ENCODE measurements around the gene CCDC85B. TPM values are rescaled to one million over a fixed set of nuclear protein-coding genes. Genes with fewer than 3 reads are reported as not detected.

Gene CCDC85B
- polyA plus RNA-seq, 4 donors = 6.5 to 32.5 (median 13.3) TPM

GRCh38 chr11:65916391-65916790 lies 25.9 kb downstream of the CCDC85B start:
- 59 to 72% (median 66%) methylated on average over 7 of the region's 7 CpGs for WGBS, 3 donors
- Histone ChIP-seq H3K27me3 (ENCODE audit: control insufficient read depth in 3 of 3, insufficient read depth in 3 of 3, low read length in 3 of 3) (peaks cover 0 to 3% (median 0%) of the 10 kb centered on the region in 3 donors), H3K27ac (ENCODE audit: low read depth in 1 of 3, low read length in 2 of 3) (peak overlapping the region in 1 of 3 donors; percentile 72), H3K9me3 (ENCODE audit: control insufficient read depth in 2 of 2, insufficient read depth in 1 of 2, low read depth in 1 of 2, low read length in 1 of 2) (no peaks in the 10 kb centered on the region), H3K4me1 (ENCODE audit: control insufficient read depth in 3 of 3, insufficient read depth in 2 of 3, low read depth in 1 of 3, low read length in 2 of 3) (peaks cover 3 to 24% (median 21%) of the 10 kb centered on the region in 3 donors), H3K4me3 (ENCODE audit: low read depth in 1 of 3, low read length in 3 of 3) (no peak overlapping the region), H3K36me3 (ENCODE audit: control insufficient read depth in 3 of 3, insufficient read depth in 2 of 3, low read depth in 1 of 3, low read length in 3 of 3) (peaks cover 0 to 28% (median 0%) of the 10 kb centered on the region in 3 donors)
- FAIRE-seq (no peak), DNase-seq (no peak)

GRCh38 chr11:65917077-65917433 lies 26.6 kb downstream of the CCDC85B start:
- H3K9me3 ChIP-seq (ENCODE audit: control insufficient read depth in 2 of 2, insufficient read depth in 1 of 2, low read depth in 1 of 2, low read length in 1 of 2) = no peaks in the 10 kb centered on the region
- H3K4me1 ChIP-seq (ENCODE audit: control insufficient read depth in 3 of 3, insufficient read depth in 2 of 3, low read depth in 1 of 3, low read length in 2 of 3) = peaks cover 3 to 22% (median 21%) of the 10 kb centered on the region in 3 donors
- FAIRE-seq (no peak), DNase-seq (no peak)
- no peak overlapping the region for H3K4me3 ChIP-seq (ENCODE audit: low read depth in 1 of 3, low read length in 3 of 3)
- peaks cover 0 to 34% (median 2%) of the 10 kb centered on the region in 3 donors for H3K36me3 ChIP-seq (ENCODE audit: control insufficient read depth in 3 of 3, insufficient read depth in 2 of 3, low read depth in 1 of 3, low read length in 3 of 3)
- H3K27me3 ChIP-seq (ENCODE audit: control insufficient read depth in 3 of 3, insufficient read depth in 3 of 3, low read length in 3 of 3) = no peaks in the 10 kb centered on the region
- WGBS, 3 donors = 94 to 98% (median 97%) methylated on average over 3 of the region's 3 CpGs
- peak overlapping the region in 1 of 3 donors; percentile 5 for H3K27ac ChIP-seq (ENCODE audit: low read depth in 1 of 3, low read length in 2 of 3)

- no peaks in the 10 kb centered on the region for H3K9me3 ChIP-seq (ENCODE audit: control insufficient read depth in 2 of 2, insufficient read depth in 1 of 2, low read depth in 1 of 2, low read length in 1 of 2)
- FAIRE-seq = no peak
- H3K27me3 ChIP-seq (ENCODE audit: control insufficient read depth in 3 of 3, insufficient read depth in 3 of 3, low read length in 3 of 3) = no peaks in the 10 kb centered on the region
- WGBS, 3 donors = 83 to 87% (median 83%) methylated on average over 32 to 35 of the region's 35 CpGs
- H3K27ac ChIP-seq (ENCODE audit: low read depth in 1 of 3, low read length in 2 of 3) = peak overlapping the region in 1 of 3 donors; percentile 89
- peaks cover 0 to 38% (median 3%) of the 10 kb centered on the region in 3 donors for H3K36me3 ChIP-seq (ENCODE audit: control insufficient read depth in 3 of 3, insufficient read depth in 2 of 3, low read depth in 1 of 3, low read length in 3 of 3)
- DNase-seq = no peak
- peaks cover 3 to 22% (median 21%) of the 10 kb centered on the region in 3 donors for H3K4me1 ChIP-seq (ENCODE audit: control insufficient read depth in 3 of 3, insufficient read depth in 2 of 3, low read depth in 1 of 3, low read length in 2 of 3)
- peak overlapping the region in 2 of 3 donors; percentile 82 to 97 for H3K4me3 ChIP-seq (ENCODE audit: low read depth in 1 of 3, low read length in 3 of 3)
Observed at GRCh38 chr11:65917434-65918210, 27.1 kb downstream of the CCDC85B start.

GRCh38 chr11:65918211-65919140 lies 28.0 kb downstream of the CCDC85B start, which contains the start of gene C11orf68:
TSS of gene C11orf68 (minus strand) at chr11:65919062. CDS start at chr11:65919031, 31 bp downstream.
- Histone ChIP-seq H3K27me3 (ENCODE audit: control insufficient read depth in 3 of 3, insufficient read depth in 3 of 3, low read length in 3 of 3) (no peaks in the 10 kb centered on the region), H3K4me1 (ENCODE audit: control insufficient read depth in 3 of 3, insufficient read depth in 2 of 3, low read depth in 1 of 3, low read length in 2 of 3) (peaks cover 3 to 22% (median 21%) of the 10 kb centered on the region in 3 donors), H3K9me3 (ENCODE audit: control insufficient read depth in 2 of 2, insufficient read depth in 1 of 2, low read depth in 1 of 2, low read length in 1 of 2) (no peaks in the 10 kb centered on the region), H3K4me3 (ENCODE audit: low read depth in 1 of 3, low read length in 3 of 3) (peak within 1 kb of the TSS; percentile 78 to 97 (median 90)), H3K27ac (ENCODE audit: low read depth in 1 of 3, low read length in 2 of 3) (peak within 1 kb of the TSS; percentile 53 to 89 (median 82)), H3K36me3 (ENCODE audit: control insufficient read depth in 3 of 3, insufficient read depth in 2 of 3, low read depth in 1 of 3, low read length in 3 of 3) (peaks cover 0 to 44% (median 3%) of the 10 kb centered on the region in 3 donors)
- 4 to 9% (median 5%) methylated on average over 28 to 77 of the region's 77 CpGs for WGBS, 3 donors
- FAIRE-seq (no peak), DNase-seq (peak in 1 of 2 donors; percentile 52)

GRCh38 chr11:65919141-65919572 lies 28.7 kb downstream of the CCDC85B start, which contains the start of gene DRAP1:
TSS of gene DRAP1 (plus strand) at chr11:65919426. CDS start at chr11:65919502, 76 bp downstream.
- 0 to 3% (median 1%) methylated on average over 21 to 59 of the region's 59 CpGs for WGBS, 3 donors
- FAIRE-seq (no peak), DNase-seq (peak; percentile 98 to 99)
- Histone ChIP-seq H3K36me3 (ENCODE audit: control insufficient read depth in 3 of 3, insufficient read depth in 2 of 3, low read depth in 1 of 3, low read length in 3 of 3) (peaks cover 0 to 44% (median 3%) of the 10 kb centered on the region in 3 donors), H3K27me3 (ENCODE audit: control insufficient read depth in 3 of 3, insufficient read depth in 3 of 3, low read length in 3 of 3) (no peaks in the 10 kb centered on the region), H3K27ac (ENCODE audit: low read depth in 1 of 3, low read length in 2 of 3) (peak within 1 kb of the TSS; percentile 53 to 89 (median 82)), H3K4me3 (ENCODE audit: low read depth in 1 of 3, low read length in 3 of 3) (peak within 1 kb of the TSS; percentile 78 to 97 (median 90)), H3K9me3 (ENCODE audit: control insufficient read depth in 2 of 2, insufficient read depth in 1 of 2, low read depth in 1 of 2, low read length in 1 of 2) (no peaks in the 10 kb centered on the region), H3K4me1 (ENCODE audit: control insufficient read depth in 3 of 3, insufficient read depth in 2 of 3, low read depth in 1 of 3, low read length in 2 of 3) (peaks cover 3 to 22% (median 21%) of the 10 kb centered on the region in 3 donors)

- H3K27ac ChIP-seq (ENCODE audit: low read depth in 1 of 3, low read length in 2 of 3) = peak overlapping the region; percentile 37 to 80 (median 53)
- H3K27me3 ChIP-seq (ENCODE audit: control insufficient read depth in 3 of 3, insufficient read depth in 3 of 3, low read length in 3 of 3) = no peaks in the 10 kb centered on the region
- 0 to 1% (median 1%) methylated on average over 41 to 60 of the region's 60 CpGs for WGBS, 3 donors
- DNase-seq = peak; percentile 41 to 69
- peaks cover 0 to 48% (median 3%) of the 10 kb centered on the region in 3 donors for H3K36me3 ChIP-seq (ENCODE audit: control insufficient read depth in 3 of 3, insufficient read depth in 2 of 3, low read depth in 1 of 3, low read length in 3 of 3)
- FAIRE-seq = no peak
- H3K4me1 ChIP-seq (ENCODE audit: control insufficient read depth in 3 of 3, insufficient read depth in 2 of 3, low read depth in 1 of 3, low read length in 2 of 3) = peaks cover 3 to 22% (median 21%) of the 10 kb centered on the region in 3 donors
- H3K9me3 ChIP-seq (ENCODE audit: control insufficient read depth in 2 of 2, insufficient read depth in 1 of 2, low read depth in 1 of 2, low read length in 1 of 2) = no peaks in the 10 kb centered on the region
- H3K4me3 ChIP-seq (ENCODE audit: low read depth in 1 of 3, low read length in 3 of 3) = peak overlapping the region; percentile 78 to 90 (median 85)
Observed at GRCh38 chr11:65919573-65920371, 29.3 kb downstream of the CCDC85B start.

- WGBS, 3 donors = 31 to 60% (median 44%) methylated on average over 15 of the region's 15 CpGs
- Histone ChIP-seq H3K27ac (ENCODE audit: low read depth in 1 of 3, low read length in 2 of 3) (no peak overlapping the region), H3K9me3 (ENCODE audit: control insufficient read depth in 2 of 2, insufficient read depth in 1 of 2, low read depth in 1 of 2, low read length in 1 of 2) (no peaks in the 10 kb centered on the region), H3K27me3 (ENCODE audit: control insufficient read depth in 3 of 3, insufficient read depth in 3 of 3, low read length in 3 of 3) (no peaks in the 10 kb centered on the region), H3K4me1 (ENCODE audit: control insufficient read depth in 3 of 3, insufficient read depth in 2 of 3, low read depth in 1 of 3, low read length in 2 of 3) (peaks cover 3 to 22% (median 21%) of the 10 kb centered on the region in 3 donors), H3K36me3 (ENCODE audit: control insufficient read depth in 3 of 3, insufficient read depth in 2 of 3, low read depth in 1 of 3, low read length in 3 of 3) (peaks cover 0 to 50% (median 3%) of the 10 kb centered on the region in 3 donors), H3K4me3 (ENCODE audit: low read depth in 1 of 3, low read length in 3 of 3) (peak overlapping the region in 2 of 3 donors; percentile 85 to 90)
- DNase-seq (no peak), FAIRE-seq (no peak)
Observed at GRCh38 chr11:65920372-65920802, 29.9 kb downstream of the CCDC85B start.
